HG03469 (cell line): ENCODE results near the gene SLC17A8.
"Not testable (repeated sequence)": the region's sequence is repeated elsewhere in the genome, so short reads cannot be mapped to it uniquely, and the experiment has no call there.

Experiments used
- ATAC-seq: cut with Tn5 transposase; IDR thresholded peaks from one replicate; pipeline ENCODE4 v1.9.1; 2021; ENCODE audit warnings: mild to moderate bottlenecking, moderate library complexity, moderate number of reproducible peaks; ENCODE audit not compliant: unreplicated experiment

Gene SLC17A8

GRCh38 chr12:100422646-100423045 is 65.8 kb downstream of the SLC17A8 start:
- ATAC-seq = no peak

- ATAC-seq = no peak
These were observed 69.3 kb downstream of the SLC17A8 start for GRCh38 chr12:100426145-100426544.

- no peak for ATAC-seq
These were observed 70.2 kb downstream of the SLC17A8 start for GRCh38 chr12:100427078-100427477.

GRCh38 chr12:100430251-100430650 is 73.4 kb downstream of the SLC17A8 start:
- ATAC-seq = not testable (repeated sequence)

- ATAC-seq = no peak
These were observed 76.8 kb downstream of the SLC17A8 start for GRCh38 chr12:100433701-100434100.

- ATAC-seq = no peak
These were observed 77.3 kb downstream of the SLC17A8 start for GRCh38 chr12:100434177-100434576.

GRCh38 chr12:100435957-100436356 is 79.1 kb downstream of the SLC17A8 start:
- no peak for ATAC-seq

- no peak for ATAC-seq
These were observed 80.4 kb downstream of the SLC17A8 start for GRCh38 chr12:100437038-100437841.

GRCh38 chr12:100439797-100440196 is 82.9 kb downstream of the SLC17A8 start:
- ATAC-seq = no peak

- no peak for ATAC-seq
These were observed 85.5 kb downstream of the SLC17A8 start for GRCh38 chr12:100442403-100442802.

- ATAC-seq = no peak
These were observed 86.6 kb downstream of the SLC17A8 start for GRCh38 chr12:100443434-100443833.

- no peak for ATAC-seq
These were observed 88.2 kb downstream of the SLC17A8 start for GRCh38 chr12:100445081-100445481.

- no peak for ATAC-seq
These were observed 90.5 kb downstream of the SLC17A8 start for GRCh38 chr12:100447381-100447780.

GRCh38 chr12:100448656-100449055 is 91.8 kb downstream of the SLC17A8 start:
- ATAC-seq = no peak

GRCh38 chr12:100450735-100451134 is 93.9 kb downstream of the SLC17A8 start:
- no peak for ATAC-seq

GRCh38 chr12:100453951-100454350 is 97.1 kb downstream of the SLC17A8 start:
- ATAC-seq = no peak

GRCh38 chr12:100455896-100456295 is 99.0 kb downstream of the SLC17A8 start:
- no peak for ATAC-seq

GRCh38 chr12:100458191-100458590 is 101.3 kb downstream of the SLC17A8 start:
- no peak for ATAC-seq

- no peak for ATAC-seq
These were observed 103.8 kb downstream of the SLC17A8 start for GRCh38 chr12:100460702-100461101.

- ATAC-seq = no peak
These were observed 104.6 kb downstream of the SLC17A8 start for GRCh38 chr12:100461330-100461973.

GRCh38 chr12:100463661-100464060 is 106.8 kb downstream of the SLC17A8 start:
- no peak for ATAC-seq

GRCh38 chr12:100464529-100464928 is 107.7 kb downstream of the SLC17A8 start:
- ATAC-seq = no peak
